Posterior vena cava (tissue), 2 donors: ENCODE measurements around the gene NELL2. TPM values are rescaled to one million over a fixed set of nuclear protein-coding genes. Genes with fewer than 3 reads are reported as not detected.

Experiments used
- DNase-seq: peaks from one replicate; pipeline ENCODE4 v3.0.0-alpha.2; 2020; ENCODE audit warnings: low spot score
- intact Hi-C, 2 donors: fragments of 100-400 bp; cut with DNase I; formaldehyde crosslinking; loops; one replicate each; pipeline versions ENCODE4 v1.14.1 to v1.14.2; 2022 to 2023
- total RNA-seq, 2 donors: library from RNA; stranded (reverse); fragmentation: NEBNext Ultra II Directional; extraction: Animal tissue kit (Norgen Biotek cat#: 25700); gene quantifications; one replicate each; pipeline ENCODE4 v1.2.1, GENCODE V29; 2021
- donor health status: DM: yes; HTN: yes; CAD: no.
- donor health status: DM: yes; HTN: yes; CAD: no.

Gene NELL2
- total RNA-seq, 2 donors from 2014 or later: 0.52 to 1.3 TPM

DNA sequence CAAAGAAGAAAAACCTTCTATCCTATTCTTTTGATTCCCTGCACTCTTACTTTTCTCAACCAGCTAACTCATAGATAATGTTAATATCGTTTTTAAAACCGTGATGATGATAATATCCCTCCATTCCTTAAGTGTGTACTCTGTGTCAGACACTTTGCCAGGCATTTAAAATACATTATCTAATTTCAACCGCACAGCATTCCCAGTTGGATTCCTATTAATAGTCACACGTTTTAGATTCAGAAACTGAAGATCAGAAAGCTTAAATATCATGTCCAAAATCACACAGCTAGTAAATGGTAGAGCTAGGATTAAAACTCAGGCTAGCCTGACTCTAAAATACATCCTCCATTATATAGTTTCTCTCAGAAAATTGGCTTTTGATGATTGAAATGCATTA is 366.0 kb downstream of the NELL2 start:
- DNase-seq: no peak

GRCh38 chr12:44509471-44509870 is 366.6 kb downstream of the NELL2 start:
- no peak for DNase-seq
- intact Hi-C loops: no loop called here

More for the DNA sequence above, 366.0 kb downstream of the NELL2 start:
- intact Hi-C loops: no loop called here

DNA sequence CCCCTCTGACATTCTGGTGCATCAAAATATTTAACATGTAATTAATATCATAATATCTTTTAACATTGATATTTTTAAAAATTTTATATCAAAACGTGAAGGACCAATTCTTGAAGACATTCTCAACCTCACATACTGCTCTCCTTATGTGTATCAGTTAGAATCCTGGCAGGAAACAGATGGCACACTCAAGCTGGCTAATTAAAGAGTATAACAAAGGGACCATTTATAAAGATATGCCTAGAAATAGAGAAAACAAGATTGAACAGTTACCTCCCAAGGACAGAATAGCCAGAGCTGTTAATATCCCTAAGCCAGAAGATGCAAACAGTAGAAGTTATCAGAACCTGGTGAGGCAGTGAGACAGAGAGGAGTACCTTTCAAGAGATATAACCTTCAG is 368.7 kb downstream of the NELL2 start:
- intact Hi-C loops: no loop called here
- no peak for DNase-seq

- intact Hi-C loops: no loop called here
- no peak for DNase-seq
Observed at GRCh38 chr12:44504799-44505198, 371.3 kb downstream of the NELL2 start.

DNA sequence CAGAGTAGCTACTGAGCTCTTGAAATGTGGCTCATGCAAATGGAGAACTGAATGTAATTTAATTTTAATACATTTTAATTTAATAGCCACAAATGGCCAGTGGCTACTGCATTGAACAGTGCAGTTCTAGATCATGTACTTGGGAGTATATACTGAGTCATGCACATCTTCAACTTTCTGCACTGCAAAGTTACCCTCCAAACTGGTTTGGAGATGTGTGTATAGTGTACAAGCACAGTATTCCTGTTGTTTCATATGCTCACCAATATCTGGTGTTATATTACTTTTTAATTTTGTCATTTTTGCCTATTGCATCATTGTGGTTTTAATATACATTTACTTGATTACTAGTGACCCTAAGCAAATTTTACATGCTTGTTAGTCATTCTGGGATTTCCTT is 372.8 kb downstream of the NELL2 start:
- intact Hi-C loops: no loop called here

GRCh38 chr12:44502681-44503080 is 373.4 kb downstream of the NELL2 start:
- no peak for DNase-seq
- intact Hi-C loops: no loop called here

More for the DNA sequence above, 372.8 kb downstream of the NELL2 start:
- DNase-seq: no peak

DNA sequence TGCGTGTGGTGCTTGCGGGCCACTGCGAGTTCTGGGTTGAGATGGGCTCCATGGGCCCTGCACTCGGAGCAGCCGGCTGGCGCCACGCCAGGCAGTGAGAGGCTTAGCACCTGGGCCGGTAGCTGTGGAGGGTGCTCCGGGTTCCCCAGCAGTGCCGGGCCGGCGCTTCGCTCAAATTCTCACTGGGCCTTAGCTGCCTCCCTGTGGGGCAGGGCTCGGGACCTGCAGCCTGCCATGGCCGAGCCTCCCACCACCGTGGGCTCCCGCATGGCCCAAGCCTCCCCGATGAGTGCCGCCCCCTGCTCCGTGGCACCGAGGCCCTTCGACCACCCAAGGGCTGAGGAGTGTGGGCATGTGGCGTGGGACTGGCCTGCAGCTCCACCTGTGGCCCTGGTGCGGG is 375.7 kb downstream of the NELL2 start:
- intact Hi-C loops: no loop called here
- no peak for DNase-seq

- intact Hi-C loops: no loop called here
- no peak for DNase-seq
Observed at GRCh38 chr12:44497044-44497443, 379.1 kb downstream of the NELL2 start.

DNA sequence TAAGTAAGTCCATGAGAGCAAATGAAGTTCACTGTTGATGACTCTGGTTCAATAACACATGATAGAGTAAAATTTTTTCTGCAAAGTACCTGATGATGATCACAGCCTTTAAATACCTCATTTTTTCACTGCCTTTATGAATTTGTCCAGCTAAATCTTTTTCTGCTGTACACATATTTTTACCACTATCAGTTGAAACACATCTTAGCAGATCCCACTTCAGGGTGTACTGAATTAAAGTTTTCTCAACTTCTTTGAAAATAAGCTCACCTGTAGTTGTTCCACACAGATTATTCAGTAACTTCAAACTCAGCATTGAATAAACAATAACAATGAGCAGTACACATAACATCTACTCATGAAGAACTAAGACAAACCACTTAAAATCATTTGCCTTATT is 385.9 kb downstream of the NELL2 start:
- intact Hi-C loops: no loop called here
- DNase-seq: no peak

- intact Hi-C loops: no loop called here
- no peak for DNase-seq
Observed at GRCh38 chr12:44488180-44488579, 387.9 kb downstream of the NELL2 start.

DNA sequence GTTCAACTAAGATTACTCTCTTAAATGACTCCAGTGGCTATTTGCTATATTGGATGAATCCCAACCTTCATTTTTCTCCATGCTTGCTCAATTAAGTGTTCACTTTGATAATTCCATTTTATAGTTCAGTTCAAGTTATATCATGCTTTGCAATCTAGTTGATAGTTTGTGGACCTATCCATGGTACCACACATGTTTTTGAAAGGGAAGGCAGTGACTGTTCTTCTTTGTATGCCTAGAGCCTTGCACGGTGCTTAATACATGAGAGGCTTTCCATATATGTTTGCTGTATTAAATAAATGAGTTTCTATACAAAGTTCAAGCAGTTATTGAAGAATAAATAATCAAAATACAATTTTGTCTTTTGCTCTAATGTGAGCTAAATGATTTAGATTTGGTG is 391.3 kb downstream of the NELL2 start:
- intact Hi-C loops: no loop called here
- DNase-seq: no peak

- intact Hi-C loops: no loop called here
- no peak for DNase-seq
Observed at GRCh38 chr12:44477331-44477980, 398.7 kb downstream of the NELL2 start.

GRCh38 chr12:44476683-44477082 is 399.4 kb downstream of the NELL2 start:
- intact Hi-C loops: no loop called here
- no peak for DNase-seq

- DNase-seq: no peak
- intact Hi-C loops: no loop called here
Observed at GRCh38 chr12:44465139-44465538, 411.0 kb downstream of the NELL2 start.

DNA sequence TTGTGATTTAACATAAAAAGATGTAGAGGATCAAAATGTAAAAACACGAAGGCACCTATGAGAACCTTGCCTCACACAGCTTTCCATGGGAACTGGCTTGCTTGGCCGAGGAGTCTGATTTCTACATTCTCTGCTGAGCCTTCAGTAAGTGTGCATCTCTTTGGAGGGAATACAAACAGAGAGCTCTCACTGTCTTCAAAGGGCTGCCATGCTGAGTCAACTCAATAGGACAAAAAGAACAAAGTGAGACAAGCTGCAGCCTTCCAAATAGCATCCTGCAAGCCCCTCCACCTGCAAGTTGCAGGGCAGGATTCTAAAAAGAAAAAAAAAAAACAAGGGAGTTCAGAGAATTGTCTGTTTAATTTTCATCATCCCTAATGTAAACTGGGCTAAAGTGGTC is 411.9 kb downstream of the NELL2 start:
- DNase-seq: no peak
- intact Hi-C loops: no loop called here

- intact Hi-C loops: no loop called here
- no peak for DNase-seq
Observed at GRCh38 chr12:44462729-44463128, 413.4 kb downstream of the NELL2 start.

GRCh38 chr12:44460261-44460660 is 415.9 kb downstream of the NELL2 start:
- intact Hi-C loops: no loop called here

DNA sequence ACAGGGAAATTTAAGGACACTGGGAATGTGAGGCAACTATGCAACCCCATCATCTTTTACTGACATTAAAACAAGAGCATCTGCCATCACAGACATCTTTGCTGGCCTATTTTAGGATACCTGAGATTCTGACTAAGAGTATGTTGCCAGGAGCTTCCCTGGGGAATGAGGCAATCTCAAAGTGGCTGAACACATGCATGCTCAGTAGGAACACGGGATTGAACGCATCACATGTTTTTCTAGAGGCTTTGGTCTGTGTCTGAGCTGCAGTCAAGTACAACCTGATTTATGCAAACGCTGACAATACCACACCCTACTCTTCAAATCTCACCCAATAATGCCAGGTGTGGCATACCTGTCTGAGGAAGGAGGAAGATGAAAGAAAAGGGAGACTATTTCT is 416.5 kb downstream of the NELL2 start:
- no peak for DNase-seq
- intact Hi-C loops: no loop called here

More at GRCh38 chr12:44460261-44460660, 415.9 kb downstream of the NELL2 start:
- no peak for DNase-seq
